Retina (tissue), 1 donor: Measurements from ENCODE around the gene FGD3.
"Not testable (repeated sequence)": the region's sequence is repeated elsewhere in the genome, so short reads cannot be mapped to it uniquely, and the experiment has no call there.

Experiments used
- DNase-seq: peaks from one replicate; pipeline ENCODE4 v3.0.0-alpha.2; 2016

FGD3 gene, protein sequence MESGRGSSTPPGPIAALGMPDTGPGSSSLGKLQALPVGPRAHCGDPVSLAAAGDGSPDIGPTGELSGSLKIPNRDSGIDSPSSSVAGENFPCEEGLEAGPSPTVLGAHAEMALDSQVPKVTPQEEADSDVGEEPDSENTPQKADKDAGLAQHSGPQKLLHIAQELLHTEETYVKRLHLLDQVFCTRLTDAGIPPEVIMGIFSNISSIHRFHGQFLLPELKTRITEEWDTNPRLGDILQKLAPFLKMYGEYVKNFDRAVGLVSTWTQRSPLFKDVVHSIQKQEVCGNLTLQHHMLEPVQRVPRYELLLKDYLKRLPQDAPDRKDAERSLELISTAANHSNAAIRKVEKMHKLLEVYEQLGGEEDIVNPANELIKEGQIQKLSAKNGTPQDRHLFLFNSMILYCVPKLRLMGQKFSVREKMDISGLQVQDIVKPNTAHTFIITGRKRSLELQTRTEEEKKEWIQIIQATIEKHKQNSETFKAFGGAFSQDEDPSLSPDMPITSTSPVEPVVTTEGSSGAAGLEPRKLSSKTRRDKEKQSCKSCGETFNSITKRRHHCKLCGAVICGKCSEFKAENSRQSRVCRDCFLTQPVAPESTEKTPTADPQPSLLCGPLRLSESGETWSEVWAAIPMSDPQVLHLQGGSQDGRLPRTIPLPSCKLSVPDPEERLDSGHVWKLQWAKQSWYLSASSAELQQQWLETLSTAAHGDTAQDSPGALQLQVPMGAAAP

DNA sequence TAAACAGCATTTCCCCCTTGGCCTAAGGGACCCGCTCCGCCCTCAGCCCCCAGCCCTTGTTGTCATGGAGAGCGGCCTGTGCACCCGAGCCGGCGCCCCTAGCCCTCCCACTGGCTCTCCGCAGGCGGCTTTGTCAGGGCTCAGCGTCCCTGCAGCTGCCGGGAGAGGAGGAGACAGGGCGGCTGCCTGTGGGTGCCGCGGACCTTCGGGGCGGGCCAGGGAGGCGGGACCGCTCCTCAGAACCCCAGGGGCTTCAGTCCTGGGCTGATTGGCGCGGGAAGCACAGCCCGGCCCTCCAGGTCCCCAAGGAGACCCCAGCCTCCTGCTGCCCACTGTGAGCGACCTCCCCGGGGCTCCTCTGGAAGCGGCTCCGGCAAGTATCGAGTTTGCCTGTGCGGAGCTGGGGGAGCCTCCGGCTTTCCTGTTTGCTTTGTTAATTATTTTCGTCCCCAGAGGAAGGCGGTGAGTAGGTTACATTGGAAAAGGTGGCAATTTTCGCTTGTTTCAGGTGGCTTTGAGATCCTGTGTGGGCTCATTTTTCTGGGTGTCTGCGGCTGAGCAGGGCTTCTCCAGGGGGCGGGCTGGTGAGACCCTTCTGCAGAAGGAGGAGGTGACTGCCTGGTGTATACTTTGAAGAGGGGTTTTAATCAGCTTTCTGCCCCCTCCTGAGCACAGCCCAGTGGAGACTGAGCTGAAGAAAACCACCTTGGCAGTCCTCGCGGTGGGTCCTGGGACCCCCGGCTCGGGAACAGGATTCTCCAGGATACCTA is at the start of gene FGD3:
TSS of gene FGD3 (plus strand) at position 256 of the 770 bp plus-strand sequence. CDS start 28,734 bp downstream, outside the sequence.
- peak; percentile 83 for DNase-seq

DNA sequence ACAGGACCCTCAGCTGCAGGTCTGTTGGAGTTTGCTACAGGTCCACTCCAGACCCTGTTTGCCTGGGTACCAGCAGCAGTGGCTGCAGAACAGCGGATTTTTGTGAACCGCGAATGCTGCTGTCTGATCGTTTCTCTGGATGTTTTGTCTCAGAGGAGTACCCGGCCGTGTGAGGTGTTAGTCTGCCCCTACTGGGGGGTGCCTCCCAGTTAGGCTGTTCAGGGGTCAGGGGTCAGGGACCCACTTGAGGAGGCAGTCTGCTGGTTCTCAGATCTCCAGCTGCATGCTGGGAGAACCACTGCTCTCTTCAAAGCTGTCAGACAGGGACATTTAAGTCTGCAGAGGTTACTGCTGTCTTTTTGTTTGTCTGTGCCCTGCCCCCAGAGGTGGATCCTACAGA is 42.2 kb upstream of the FGD3 start:
- DNase-seq: not testable (repeated sequence)

DNA sequence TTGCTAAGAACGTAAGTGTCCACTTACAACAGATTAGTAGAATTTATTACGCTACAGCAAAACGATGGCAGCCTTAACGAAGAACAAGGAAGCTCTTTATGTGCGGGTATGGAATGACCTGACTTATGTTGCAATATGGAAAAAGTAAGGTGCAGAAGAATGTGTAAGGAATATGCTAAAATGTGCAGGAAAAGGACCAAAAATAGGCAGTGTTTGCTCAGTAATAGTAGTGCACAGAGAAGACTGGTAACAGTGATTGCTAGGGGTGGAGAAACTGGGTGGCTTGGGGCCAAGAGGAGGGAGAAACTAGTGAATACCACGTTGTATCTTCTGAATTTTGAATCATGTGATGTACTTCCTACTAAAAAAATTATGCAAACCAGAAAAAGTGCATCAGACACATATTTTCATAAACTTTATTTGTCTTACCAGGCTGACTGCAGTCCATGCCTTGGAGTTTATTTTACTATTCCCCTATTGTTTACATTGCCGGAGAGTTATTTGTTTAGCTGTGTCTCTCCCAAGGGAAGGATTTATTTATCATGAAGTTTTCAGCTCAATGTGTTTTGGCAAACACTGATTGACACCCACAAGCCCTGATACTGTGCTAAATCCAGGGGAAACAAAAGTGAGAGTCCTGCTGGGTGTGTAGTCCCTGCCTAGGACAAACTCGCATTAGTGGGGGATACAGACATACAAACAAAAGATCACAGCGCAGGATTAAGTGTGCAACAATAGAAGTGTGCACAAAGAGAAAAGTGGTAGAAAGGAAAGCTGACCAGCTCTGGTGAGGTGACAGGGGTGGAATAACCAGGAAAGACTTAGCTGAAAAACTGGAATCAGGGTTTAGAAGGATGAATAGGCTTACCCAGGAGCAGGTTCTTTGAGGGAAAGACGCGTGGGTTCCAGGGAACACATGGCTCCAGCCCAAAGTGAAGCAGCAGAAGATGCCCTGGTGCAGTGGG is 35.5 kb upstream of the FGD3 start:
- DNase-seq: no peak

DNA sequence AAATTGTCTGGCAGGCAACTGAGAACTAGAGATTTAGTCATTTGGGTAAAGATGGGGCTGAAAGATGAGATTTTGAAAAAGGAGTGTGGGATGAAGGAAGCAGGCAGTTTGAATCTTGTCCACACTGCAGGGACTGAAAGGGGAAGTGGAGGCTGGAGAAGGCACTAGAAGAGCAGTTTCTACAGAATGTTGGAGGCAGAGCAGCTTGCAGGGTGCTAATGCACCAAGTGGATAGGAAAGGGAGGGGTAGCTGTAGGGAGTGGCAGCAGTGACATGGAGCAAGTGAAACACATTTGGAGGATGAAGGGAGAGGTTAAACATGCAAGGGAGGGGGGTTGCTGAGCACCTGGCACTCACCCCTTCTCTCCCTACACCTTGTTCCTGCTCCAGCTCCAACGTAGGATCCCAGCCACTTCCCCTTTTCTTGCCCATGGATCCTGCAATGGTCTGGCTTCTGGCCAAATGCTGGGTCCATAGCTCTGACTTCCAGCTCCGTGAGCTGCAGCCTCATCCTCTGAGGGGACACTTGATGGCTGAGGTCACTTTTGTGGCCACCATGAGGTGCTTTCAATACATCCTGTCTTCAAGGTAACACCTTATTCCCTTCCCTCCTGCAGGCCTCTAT is 30.0 kb upstream of the FGD3 start:
- DNase-seq: no peak

DNA sequence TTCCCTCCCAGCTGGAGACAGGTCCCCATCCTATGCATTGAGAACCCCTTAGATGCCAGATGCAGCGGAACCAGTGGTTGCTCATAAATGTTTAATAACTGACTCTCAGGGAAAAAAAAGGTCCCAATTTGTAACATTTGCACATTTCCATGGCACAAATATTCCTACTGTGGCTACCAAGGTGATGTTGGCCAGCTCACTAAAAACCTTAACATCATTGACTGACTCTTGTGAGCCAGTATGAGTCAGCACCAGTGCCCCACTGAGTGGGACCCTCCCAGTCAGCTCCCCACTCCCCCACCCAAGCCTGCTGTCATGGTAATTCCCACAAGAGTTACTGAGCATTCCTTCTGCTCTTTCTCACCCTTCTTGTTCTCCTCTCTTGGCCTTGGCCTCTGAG is 26.9 kb upstream of the FGD3 start:
- no peak for DNase-seq

DNA sequence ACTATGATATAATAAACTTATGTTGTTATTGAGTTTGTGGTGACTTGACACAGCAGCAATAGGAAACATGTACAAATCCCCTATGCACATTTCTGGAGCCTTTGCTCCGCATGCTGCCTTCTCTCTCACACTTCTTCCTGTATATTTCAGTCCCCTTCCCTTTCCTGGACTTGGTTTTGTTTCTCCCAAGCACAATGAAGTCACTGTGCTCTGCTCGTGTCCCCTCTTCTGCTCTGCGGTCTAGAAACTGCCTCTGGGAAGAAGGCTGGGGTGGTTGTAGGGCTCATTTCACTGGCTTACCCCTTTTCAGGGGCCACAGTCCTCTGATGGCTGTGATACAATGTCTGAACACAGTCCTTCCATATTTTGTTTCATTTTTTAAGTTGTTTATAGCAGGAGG is 15.7 kb upstream of the FGD3 start:
- DNase-seq: no peak

DNA sequence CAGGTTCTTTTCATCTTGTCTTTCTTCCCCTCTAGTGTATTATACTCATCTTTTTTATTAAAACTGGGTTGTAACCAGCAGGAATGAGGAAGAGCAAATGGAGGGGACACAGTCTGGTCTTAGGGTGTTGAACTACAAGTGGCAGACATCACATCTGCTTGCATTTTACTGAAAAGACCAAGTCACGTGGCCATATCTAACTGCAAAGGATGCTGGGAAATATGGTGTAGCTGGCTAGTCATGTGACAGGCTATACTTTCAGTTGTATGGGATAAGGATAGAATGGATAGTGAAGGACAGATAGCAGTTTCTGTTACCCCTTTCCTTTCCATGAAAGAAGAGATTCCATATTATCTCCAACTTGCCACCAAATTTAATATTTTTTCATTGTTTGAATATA is 13.0 kb upstream of the FGD3 start:
- no peak for DNase-seq

DNA sequence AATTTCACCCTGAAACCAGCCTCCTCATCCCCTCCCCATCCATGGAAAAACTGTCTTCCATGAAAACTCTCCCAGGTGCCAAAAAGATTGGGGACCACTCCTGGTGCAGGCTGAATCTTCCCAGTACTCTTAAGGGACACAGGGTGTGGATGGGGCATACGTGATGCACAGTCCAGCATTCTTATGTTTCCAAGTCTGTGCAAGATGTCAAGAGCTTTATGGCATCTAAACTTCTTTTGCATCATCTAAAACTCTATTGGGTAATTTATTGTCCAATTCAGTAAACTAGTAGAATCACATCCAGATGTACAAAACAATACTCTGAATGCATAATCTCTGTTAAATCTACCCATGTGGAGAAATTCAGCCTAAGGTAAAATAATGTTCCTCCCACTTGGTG is 9.3 kb upstream of the FGD3 start:
- DNase-seq: no peak

DNA sequence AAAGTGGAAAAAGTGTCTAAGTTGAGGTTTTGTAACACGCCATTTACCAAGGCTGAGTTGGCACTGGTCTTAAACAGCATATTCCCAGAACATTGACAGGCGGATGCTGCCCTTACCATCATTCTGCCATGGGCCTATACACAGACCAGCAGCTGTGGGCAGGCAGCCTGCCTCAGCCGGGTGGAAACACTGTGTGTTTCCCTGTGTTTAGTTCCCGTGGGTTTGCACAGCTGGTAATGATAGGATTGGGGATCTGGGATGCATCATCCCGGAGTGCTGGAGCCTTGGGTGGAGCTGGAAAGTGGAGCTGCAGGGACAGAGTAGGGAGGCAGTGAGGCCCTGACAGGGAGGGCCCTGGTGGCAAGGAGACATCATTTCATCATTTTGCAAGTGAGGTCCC is 5.5 kb upstream of the FGD3 start:
- no peak for DNase-seq

DNA sequence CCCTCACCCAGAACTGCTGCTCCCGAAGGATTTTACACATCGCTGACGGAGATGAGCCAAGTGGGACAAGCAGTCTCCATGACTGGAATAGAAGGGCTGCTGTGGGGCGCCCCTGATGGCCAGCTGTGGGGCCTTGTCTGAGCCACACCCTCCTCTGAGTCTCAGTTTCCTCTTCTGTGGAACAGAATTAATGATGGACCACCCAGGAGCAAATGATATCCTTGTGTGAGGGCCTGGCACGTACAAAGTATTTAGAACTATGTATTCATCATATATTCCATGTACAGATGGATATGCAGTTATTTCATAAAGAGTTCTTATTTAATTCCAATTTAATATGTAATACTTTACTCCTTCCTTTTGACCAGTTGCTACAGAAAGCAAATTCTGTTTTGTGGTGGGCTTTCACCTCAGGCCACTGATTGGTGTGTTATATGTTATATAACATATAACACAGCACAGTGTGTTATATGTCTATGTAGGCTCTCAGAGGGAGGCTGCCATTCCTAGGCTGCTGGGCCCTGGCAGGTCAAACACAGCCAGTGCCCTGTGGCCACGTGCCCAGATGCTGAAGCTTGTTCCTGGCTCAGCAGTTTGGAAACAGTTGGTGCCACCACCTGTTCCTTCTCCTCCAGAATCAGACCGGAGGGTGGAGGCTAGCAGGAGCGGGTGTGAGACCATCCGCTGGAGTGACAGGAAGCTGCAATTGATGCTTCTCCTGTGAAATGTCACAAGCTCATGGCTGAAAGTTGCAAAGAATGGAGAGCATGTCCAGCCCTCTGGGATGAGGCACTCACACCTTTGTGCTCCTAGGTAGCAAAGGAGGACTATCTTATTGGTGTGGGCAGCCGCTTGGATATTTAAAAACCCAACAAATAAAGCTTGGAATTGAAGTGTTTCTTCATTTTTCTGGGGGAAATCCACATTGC is 4.4 kb upstream of the FGD3 start:
- no peak for DNase-seq

DNA sequence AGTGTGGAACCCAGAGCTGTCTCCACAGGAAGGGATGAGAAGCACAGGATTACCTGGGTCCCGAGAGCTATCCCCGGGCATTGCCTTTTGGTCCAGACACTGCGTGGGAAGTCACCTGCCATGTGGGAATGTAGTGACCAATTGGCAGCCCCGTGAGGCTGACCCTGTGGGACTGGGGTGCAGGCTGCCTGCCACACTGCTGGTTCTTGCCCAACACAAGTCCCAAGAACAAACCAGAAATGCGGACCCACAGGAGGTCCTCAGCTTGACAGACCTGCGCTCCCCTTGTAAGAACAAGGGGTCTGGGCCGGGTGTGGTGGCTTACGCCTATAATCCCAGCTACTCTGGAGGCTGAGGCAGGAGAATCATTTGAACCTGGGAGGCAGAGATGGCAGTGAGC is 2.4 kb upstream of the FGD3 start:
- no peak for DNase-seq

DNA sequence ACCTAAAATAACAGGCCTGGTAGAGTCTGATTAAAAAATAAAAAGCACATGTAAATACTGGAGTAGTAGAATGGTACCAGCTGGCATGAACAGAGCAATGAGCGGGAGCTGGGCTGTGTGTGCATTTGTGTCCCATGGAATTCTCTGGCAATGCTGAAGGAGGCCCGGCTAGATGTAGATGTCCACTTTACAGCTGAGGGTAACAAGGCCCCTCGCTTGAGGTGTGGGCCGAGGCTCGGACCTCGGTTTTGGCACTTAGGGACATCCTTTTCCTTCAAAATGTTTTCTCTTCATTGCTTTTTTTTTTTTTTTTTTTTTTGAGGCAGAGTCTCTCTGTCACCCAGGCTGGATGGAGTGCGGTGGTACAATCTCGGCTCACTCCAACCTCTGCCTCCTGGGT is 1.5 kb upstream of the FGD3 start:
- DNase-seq: no peak

DNA sequence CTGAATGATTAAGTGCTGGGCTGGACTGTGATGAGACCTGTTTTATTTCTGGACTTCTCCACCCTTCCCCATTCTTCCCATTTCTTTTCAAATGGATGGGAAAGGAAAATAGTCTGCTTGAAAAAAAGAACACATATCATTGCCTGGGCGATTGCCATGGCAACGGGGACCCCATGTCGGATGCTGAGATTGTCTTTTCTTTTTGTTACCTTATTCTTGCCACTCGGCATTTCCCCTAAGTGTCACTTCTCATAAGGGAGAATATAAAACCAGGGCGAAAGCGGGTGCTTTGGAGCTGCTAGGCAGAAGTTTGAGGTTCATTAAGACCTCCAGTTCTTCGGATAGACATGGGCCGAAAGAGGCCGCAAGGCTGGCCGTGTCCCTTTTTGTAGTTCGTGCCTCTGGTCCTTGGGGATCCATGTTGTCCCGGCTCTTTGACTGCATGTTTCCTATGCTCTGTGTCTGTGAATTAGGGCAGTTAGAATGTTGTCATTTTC is 763 bp downstream of the FGD3 start:
- no peak for DNase-seq

DNA sequence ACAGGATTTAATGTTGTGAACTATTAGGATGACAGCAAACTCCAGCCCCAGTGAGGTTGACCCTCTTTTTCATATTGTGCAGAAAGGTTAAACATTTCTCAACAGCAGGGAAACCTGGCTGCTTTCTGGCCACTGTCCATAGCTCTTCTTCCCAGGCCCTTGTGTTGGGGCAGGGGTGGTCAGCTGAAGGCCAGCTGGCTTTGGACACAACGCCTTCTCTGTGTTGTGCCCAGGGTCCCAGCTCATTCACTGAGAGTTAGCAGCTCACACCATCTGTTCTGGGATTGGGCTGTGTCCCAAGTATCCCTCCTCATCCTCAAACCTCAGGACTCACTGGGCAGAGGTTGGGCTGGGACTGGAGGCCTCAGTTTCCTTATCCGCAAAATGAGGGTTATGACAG is 1.3 kb downstream of the FGD3 start:
- no peak for DNase-seq

DNA sequence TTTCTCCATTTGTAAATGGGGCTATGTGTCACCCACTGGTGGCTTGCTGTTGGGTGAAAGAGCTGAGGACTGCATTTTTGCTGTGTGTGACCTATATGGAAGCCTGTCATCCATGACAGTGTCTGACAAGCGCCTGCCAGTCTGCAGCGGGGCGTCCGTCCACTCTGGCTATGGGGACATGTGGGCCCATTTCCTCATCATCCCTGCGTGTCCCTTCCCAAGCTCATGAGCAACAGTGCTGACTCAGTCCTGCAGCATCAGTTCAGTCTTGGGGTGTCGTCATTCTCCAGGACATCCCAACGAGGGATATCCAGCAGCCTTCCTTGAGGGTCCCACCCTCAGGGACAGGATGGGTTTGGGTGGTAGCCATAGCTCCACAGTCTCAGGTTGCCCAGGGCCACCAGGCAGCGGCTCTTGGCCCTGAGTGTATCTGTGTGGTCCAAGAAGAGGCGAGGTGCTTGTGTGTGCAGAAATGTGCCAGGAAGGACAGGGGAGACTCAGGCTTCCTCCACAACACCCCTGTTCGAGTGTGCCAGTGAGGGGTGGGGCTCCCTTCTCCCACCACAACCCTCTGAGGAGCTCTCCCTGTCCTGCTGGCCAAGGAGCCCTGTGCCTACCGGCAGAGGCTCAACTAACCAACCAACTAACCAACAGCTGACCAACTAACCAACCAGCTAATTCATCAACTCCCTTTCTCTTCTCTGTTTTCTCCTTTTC is 2.1 kb downstream of the FGD3 start:
- no peak for DNase-seq

DNA sequence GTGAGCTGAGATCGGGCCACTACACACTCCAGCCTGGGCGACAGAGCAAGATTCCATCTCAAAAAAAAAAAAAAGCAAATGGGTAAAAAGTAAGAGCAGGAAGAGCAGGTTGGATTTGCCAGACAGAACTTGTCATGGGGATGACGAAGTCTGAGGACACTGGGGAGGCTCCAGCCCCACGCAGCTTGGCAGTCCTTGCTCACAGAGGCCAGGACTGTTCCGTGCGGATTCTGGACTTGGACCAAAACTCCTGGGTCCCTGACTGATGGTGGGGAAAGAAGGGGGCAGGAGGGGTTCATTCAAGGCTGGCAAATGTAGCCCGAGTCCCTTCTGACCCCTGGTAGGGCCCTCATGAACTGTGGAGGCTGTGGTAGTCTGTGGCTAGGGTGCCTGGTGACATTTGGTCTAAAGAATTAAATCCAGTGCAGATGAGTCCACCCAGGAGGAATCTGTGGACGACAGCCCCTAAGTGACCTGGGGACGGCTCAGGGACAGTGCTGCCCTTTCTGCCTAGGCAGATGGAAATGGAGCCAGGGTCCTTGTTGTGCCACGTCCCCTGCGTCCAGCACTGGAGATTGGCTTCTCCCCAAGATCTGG is 3.1 kb downstream of the FGD3 start:
- DNase-seq: no peak

DNA sequence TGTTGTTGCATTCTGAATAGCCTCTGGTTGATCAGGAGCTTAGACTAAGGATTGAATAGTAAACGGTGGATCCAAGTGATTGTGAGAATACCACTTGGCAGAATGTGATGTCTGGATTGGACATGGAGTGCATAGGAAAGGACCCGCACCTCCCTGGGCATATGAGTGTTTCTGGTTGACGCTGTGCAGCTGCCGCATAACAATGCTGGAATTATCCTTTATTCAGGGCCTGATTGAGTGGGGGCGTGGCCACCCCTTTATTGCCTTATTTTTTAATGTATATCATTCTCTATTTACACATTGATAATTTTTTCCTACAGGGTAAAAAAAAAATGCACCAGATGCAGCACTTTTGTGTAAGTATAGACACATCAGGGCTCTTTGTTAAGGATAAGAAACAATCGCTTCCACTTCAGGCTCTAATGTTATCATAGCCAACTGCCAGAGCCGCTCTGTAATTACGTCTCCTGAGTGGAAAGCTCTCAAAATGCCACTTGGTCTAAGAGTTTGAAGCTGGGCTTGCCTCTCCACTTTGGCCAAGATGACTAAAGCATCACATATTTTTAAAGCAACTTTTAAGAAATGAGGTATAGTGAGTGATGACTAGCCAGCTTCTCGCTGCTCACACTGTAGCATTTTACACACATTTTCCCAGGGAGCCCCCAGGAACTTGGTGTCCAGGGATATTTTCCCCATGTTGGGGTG is 5.7 kb downstream of the FGD3 start:
- no peak for DNase-seq

DNA sequence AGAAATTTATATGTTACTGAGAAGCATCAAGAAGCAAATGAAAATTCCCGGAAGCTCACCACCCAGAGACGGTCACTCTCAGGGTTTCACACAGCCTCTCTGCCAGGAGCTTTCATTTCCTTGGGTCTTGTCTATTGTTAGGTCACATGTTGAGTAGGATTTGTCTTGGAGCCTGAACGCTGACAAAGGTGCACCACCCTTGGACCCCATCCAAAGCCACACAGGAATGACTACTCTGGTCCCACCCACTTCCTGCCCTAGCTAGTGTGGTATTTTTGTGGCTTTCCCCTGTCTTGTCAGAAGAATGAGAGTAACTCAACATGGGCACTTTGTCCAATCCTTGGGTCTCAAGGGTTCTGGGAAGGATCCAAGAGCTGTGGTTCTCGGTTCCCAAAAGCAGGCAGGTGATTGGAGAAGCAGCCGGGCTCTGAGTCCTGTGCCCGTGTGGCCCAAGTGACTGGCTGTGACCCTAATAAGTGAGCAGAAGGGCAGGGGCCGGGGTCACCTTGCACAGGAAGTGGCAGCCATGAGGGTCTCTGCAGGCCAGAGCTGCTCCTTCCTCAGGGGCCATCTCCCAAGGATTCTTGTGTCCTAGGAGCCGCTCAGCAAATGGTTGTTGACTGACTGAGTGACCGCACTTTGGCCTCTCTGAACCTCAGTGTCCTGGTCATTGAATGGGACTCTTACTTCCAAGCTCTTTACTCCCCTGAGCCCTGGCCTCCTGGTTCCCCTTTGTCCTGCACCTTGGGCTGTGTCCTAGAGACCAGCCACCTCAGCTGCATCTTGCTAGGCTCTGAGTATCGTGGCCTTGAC is 6.9 kb downstream of the FGD3 start:
- no peak for DNase-seq
